Stimulated activated naive B cell treated with anti-CD40 and anti-IgM and Interleukin-4, amounts not matched to agents 10 μg/mL and 1 μg/mL and 100 μg/mL, for 72 hours (primary cell): ENCODE data around the gene KIAA0930.
"Not testable (repeated sequence)": the region's sequence is repeated elsewhere in the genome, so short reads cannot be mapped to it uniquely, and the experiment has no call there.

Experiments
- ATAC-seq, 2 donors: fragments of 150-1000 bp; cut with Tn5 transposase; replicated peaks; 2 replicates each; pipeline ENCODE4 v1.10.0; 2021; ENCODE audit warnings: moderate library complexity in 1 of 2
- DNase-seq: peaks from one replicate; pipeline ENCODE4 v3.0.0; 2021
- H3K27ac Mint-ChIP-seq: one replicate; pipeline ENCODE4 v1.8.0; 2022; ENCODE audit warnings: mild to moderate bottlenecking, mixed read lengths
- H3K27me3 Mint-ChIP-seq, 2 donors: one replicate each; pipeline ENCODE4 v1.8.0; 2022; ENCODE audit warnings: mixed read lengths in 2 of 2
- H3K36me3 Mint-ChIP-seq, 2 donors: one replicate each; pipeline ENCODE4 v1.8.0; 2022; ENCODE audit warnings: mixed read lengths in 2 of 2, mild to moderate bottlenecking in 1 of 2
- H3K4me1 Mint-ChIP-seq, 2 donors: one replicate each; pipeline ENCODE4 v1.8.0; 2022; ENCODE audit warnings: mixed read lengths in 2 of 2, mild to moderate bottlenecking in 1 of 2
- H3K4me3 Mint-ChIP-seq, 2 donors: one replicate each; pipeline ENCODE4 v1.8.0; 2022; ENCODE audit warnings: mild to moderate bottlenecking in 2 of 2, mixed read lengths in 2 of 2, moderate library complexity in 1 of 2
- H3K9me3 Mint-ChIP-seq, 2 donors: one replicate each; pipeline ENCODE4 v1.8.0; 2022; ENCODE audit warnings: mixed read lengths in 2 of 2, mild to moderate bottlenecking in 1 of 2

Gene KIAA0930

GRCh38 chr22:45200860-45201511 is 39.7 kb downstream of the KIAA0930 start:
- peaks cover 0 to 1% of the 10 kb centered on the region in 2 donors for H3K4me1 Mint-ChIP-seq
- H3K27me3 Mint-ChIP-seq = no peaks in the 10 kb centered on the region
- DNase-seq = no peak
- no peak overlapping the region for H3K27ac Mint-ChIP-seq
- no peak overlapping the region for H3K4me3 Mint-ChIP-seq
- H3K36me3 Mint-ChIP-seq = peaks cover 41 to 46% of the 10 kb centered on the region in 2 donors
- no peaks in the 10 kb centered on the region for H3K9me3 Mint-ChIP-seq
- ATAC-seq = no peak

GRCh38 chr22:45200230-45200629 is 40.5 kb downstream of the KIAA0930 start:
- Mint-ChIP-seq H3K36me3 (peaks cover 39 to 45% of the 10 kb centered on the region in 2 donors), H3K27me3 (no peaks in the 10 kb centered on the region), H3K4me3 (no peak overlapping the region), H3K4me1 (peaks cover 0 to 1% of the 10 kb centered on the region in 2 donors), H3K9me3 (no peaks in the 10 kb centered on the region), H3K27ac (no peak overlapping the region)
- ATAC-seq (no peak), DNase-seq (no peak)

GRCh38 chr22:45199723-45200122 is 41.0 kb downstream of the KIAA0930 start:
- ATAC-seq (no peak), DNase-seq (no peak)
- no peaks in the 10 kb centered on the region for H3K9me3 Mint-ChIP-seq
- H3K36me3 Mint-ChIP-seq = peaks cover 39 to 41% of the 10 kb centered on the region in 2 donors
- H3K4me3 Mint-ChIP-seq = no peak overlapping the region
- no peaks in the 10 kb centered on the region for H3K27me3 Mint-ChIP-seq
- no peak overlapping the region for H3K27ac Mint-ChIP-seq
- H3K4me1 Mint-ChIP-seq = peaks cover 0 to 1% of the 10 kb centered on the region in 2 donors

GRCh38 chr22:45198463-45198795 is 42.3 kb downstream of the KIAA0930 start:
- peaks cover 31 to 36% of the 10 kb centered on the region in 2 donors for H3K36me3 Mint-ChIP-seq
- no peaks in the 10 kb centered on the region for H3K9me3 Mint-ChIP-seq
- no peak for ATAC-seq
- DNase-seq = no peak
- H3K27ac Mint-ChIP-seq = no peak overlapping the region
- no peak overlapping the region for H3K4me3 Mint-ChIP-seq
- no peaks in the 10 kb centered on the region for H3K27me3 Mint-ChIP-seq
- peaks cover 0 to 1% of the 10 kb centered on the region in 2 donors for H3K4me1 Mint-ChIP-seq

- Mint-ChIP-seq H3K27me3 (no peaks in the 10 kb centered on the region), H3K27ac (no peak overlapping the region), H3K4me3 (no peak overlapping the region), H3K36me3 (peaks cover 29 to 36% of the 10 kb centered on the region in 2 donors), H3K9me3 (no peaks in the 10 kb centered on the region), H3K4me1 (peaks cover 0 to 1% of the 10 kb centered on the region in 2 donors)
- DNase-seq (no peak), ATAC-seq (no peak)
These were observed 42.9 kb downstream of the KIAA0930 start for GRCh38 chr22:45197606-45198462.

GRCh38 chr22:45196926-45197605 is 43.6 kb downstream of the KIAA0930 start:
- H3K36me3 Mint-ChIP-seq = peaks cover 29 to 36% of the 10 kb centered on the region in 2 donors
- no peak overlapping the region for H3K27ac Mint-ChIP-seq
- no peak for ATAC-seq

GRCh38 chr22:45196308-45196707 is 44.4 kb downstream of the KIAA0930 start:
- no peaks in the 10 kb centered on the region for H3K27me3 Mint-ChIP-seq
- H3K36me3 Mint-ChIP-seq = peaks cover 29 to 33% of the 10 kb centered on the region in 2 donors
- H3K27ac Mint-ChIP-seq = no peak overlapping the region
- ATAC-seq = no peak
- no peaks in the 10 kb centered on the region for H3K9me3 Mint-ChIP-seq
- H3K4me3 Mint-ChIP-seq = no peak overlapping the region
- H3K4me1 Mint-ChIP-seq = peaks cover 0 to 1% of the 10 kb centered on the region in 2 donors
- DNase-seq = no peak

More at GRCh38 chr22:45196926-45197605, 43.6 kb downstream of the KIAA0930 start:
- no peak for DNase-seq
- peaks cover 0 to 1% of the 10 kb centered on the region in 2 donors for H3K4me1 Mint-ChIP-seq
- no peaks in the 10 kb centered on the region for H3K27me3 Mint-ChIP-seq
- H3K4me3 Mint-ChIP-seq = no peak overlapping the region
- H3K9me3 Mint-ChIP-seq = no peaks in the 10 kb centered on the region

GRCh38 chr22:45195616-45196015 is 45.1 kb downstream of the KIAA0930 start:
- Mint-ChIP-seq H3K4me1 (peaks cover 0 to 1% of the 10 kb centered on the region in 2 donors), H3K27ac (no peak overlapping the region), H3K9me3 (no peaks in the 10 kb centered on the region), H3K27me3 (no peaks in the 10 kb centered on the region), H3K4me3 (no peak overlapping the region), H3K36me3 (peaks cover 25 to 27% of the 10 kb centered on the region in 2 donors)
- DNase-seq (no peak), ATAC-seq (no peak)

GRCh38 chr22:45194686-45195085 is 46.0 kb downstream of the KIAA0930 start:
- no peak for DNase-seq
- no peak overlapping the region for H3K4me3 Mint-ChIP-seq
- ATAC-seq = no peak
- peaks cover 22 to 23% of the 10 kb centered on the region in 2 donors for H3K36me3 Mint-ChIP-seq
- no peaks in the 10 kb centered on the region for H3K9me3 Mint-ChIP-seq
- H3K27me3 Mint-ChIP-seq = no peaks in the 10 kb centered on the region
- H3K4me1 Mint-ChIP-seq = peaks cover 0 to 1% of the 10 kb centered on the region in 2 donors
- H3K27ac Mint-ChIP-seq = no peak overlapping the region

- peaks cover 9 to 24% of the 10 kb centered on the region in 2 donors for H3K36me3 Mint-ChIP-seq
- H3K4me1 Mint-ChIP-seq = no peaks in the 10 kb centered on the region
- no peaks in the 10 kb centered on the region for H3K9me3 Mint-ChIP-seq
- no peak for ATAC-seq
- H3K27me3 Mint-ChIP-seq = no peaks in the 10 kb centered on the region
- no peak for DNase-seq
- H3K27ac Mint-ChIP-seq = no peak overlapping the region
- H3K4me3 Mint-ChIP-seq = no peak overlapping the region
These were observed 48.0 kb downstream of the KIAA0930 start for GRCh38 chr22:45192701-45193187.

- peaks cover 4 to 26% of the 10 kb centered on the region in 2 donors for H3K36me3 Mint-ChIP-seq
- H3K4me3 Mint-ChIP-seq, H3K9me3 Mint-ChIP-seq, H3K4me1 Mint-ChIP-seq, H3K27me3 Mint-ChIP-seq, H3K27ac Mint-ChIP-seq, ATAC-seq, DNase-seq: not testable (repeated sequence)
These were observed 48.9 kb downstream of the KIAA0930 start for GRCh38 chr22:45191746-45192145.

GRCh38 chr22:45190202-45190872 is 50.4 kb downstream of the KIAA0930 start:
- Mint-ChIP-seq H3K27ac (no peak overlapping the region), H3K4me1 (peaks cover 3 to 5% of the 10 kb centered on the region in 2 donors), H3K27me3 (no peaks in the 10 kb centered on the region), H3K9me3 (no peaks in the 10 kb centered on the region), H3K4me3 (no peak overlapping the region), H3K36me3 (peaks cover 8 to 23% of the 10 kb centered on the region in 2 donors)
- ATAC-seq (no peak), DNase-seq (no peak)

GRCh38 chr22:45188779-45189178 is 51.9 kb downstream of the KIAA0930 start:
- Mint-ChIP-seq H3K9me3 (no peaks in the 10 kb centered on the region), H3K4me1 (peaks cover 3 to 5% of the 10 kb centered on the region in 2 donors), H3K4me3 (no peak overlapping the region), H3K36me3 (peaks cover 10 to 26% of the 10 kb centered on the region in 2 donors), H3K27me3 (no peaks in the 10 kb centered on the region), H3K27ac (no peak overlapping the region)
- no peak for DNase-seq
- no peak for ATAC-seq

GRCh38 chr22:45187891-45188290 is 52.8 kb downstream of the KIAA0930 start:
- Mint-ChIP-seq H3K27me3 (no peaks in the 10 kb centered on the region), H3K4me3 (no peak overlapping the region), H3K27ac (no peak overlapping the region), H3K9me3 (no peaks in the 10 kb centered on the region), H3K36me3 (peaks cover 13 to 29% of the 10 kb centered on the region in 2 donors), H3K4me1 (peaks cover 3 to 5% of the 10 kb centered on the region in 2 donors)
- DNase-seq = no peak
- no peak for ATAC-seq
